Prostate gland (tissue), 2 donors: ENCODE results near the gene CASQ2. TPM values are rescaled to one million over a fixed set of nuclear protein-coding genes. Genes with fewer than 3 reads are reported as not detected.

Experiments used
- DNase-seq: peaks from one replicate; pipeline ENCODE4 v3.0.0-alpha.2; 2019; ENCODE audit warnings: low spot score
- H3K27ac ChIP-seq, 2 donors: fragments of 200-600 bp; sonication (generic); 2 replicates each; pipeline ENCODE4 v1.5.1; 2017 to 2019
- H3K27me3 ChIP-seq: fragments of 200-600 bp; sonication (generic); replicated peaks from 2 replicates; pipeline ENCODE4 v1.5.1; 2019; ENCODE audit not compliant: insufficient read depth
- H3K36me3 ChIP-seq, 2 donors: fragments of 200-600 bp; sonication (generic); 1 replicate in 1 of 2; 2 replicates in 1 of 2; pipeline versions ENCODE4 v1.5.1 to v1.8.1; 2017 to 2019
- H3K4me1 ChIP-seq: fragments of 200-600 bp; sonication (generic); replicated peaks from 2 replicates; pipeline ENCODE4 v1.5.1; 2019
- H3K4me3 ChIP-seq, 2 donors: fragments of 200-600 bp; sonication (generic); 2 replicates each; pipeline ENCODE4 v1.5.1; 2017 to 2019
- H3K9me3 ChIP-seq: fragments of 200-600 bp; sonication (generic); 2 replicates; pipeline ENCODE4 v1.5.1; 2017
- CTCF ChIP-seq, 4 experiments: fragments of 200-600 bp in 2 of 4; fragments of 450-650 bp in 2 of 4; sonication (generic) in 2 of 4; IDR thresholded peaks; 1 replicate in 3 of 4; 2 replicates in 1 of 4; pipeline ENCODE4 v1.5.1; 2016 to 2019; ENCODE audit warnings: antibody characterized with exemption in 4 of 4, mild to moderate bottlenecking in 2 of 4, moderate library complexity in 2 of 4
- POLR2A ChIP-seq: fragments of 450-650 bp; IDR thresholded peaks from one replicate; pipeline ENCODE4 v1.6.1; 2016; ENCODE audit warnings: antibody characterized with exemption, mild to moderate bottlenecking
- POLR2AphosphoS5 ChIP-seq: sonication (generic); formaldehyde crosslinking; IDR thresholded peaks from one replicate; pipeline ENCODE4 v1.6.1; 2017; ENCODE audit warnings: antibody characterized with exemption
- WGBS: methylation state at CpG from one replicate; pipeline ENCODE4 v1.1.5; 2018; 5-methylcytosine and 5-hydroxymethylcytosine counted together
- intact Hi-C: fragments of 100-400 bp; cut with DNase I; formaldehyde crosslinking; loops from one replicate; pipeline ENCODE4 v1.14.2; 2022
- total RNA-seq, 2 donors: library from RNA; depleted of rRNA; stranded (reverse); fragments of >200 nt; gene quantifications; one replicate each; pipeline ENCODE4 v1.1.0, GENCODE V29; 2016

CASQ2 gene
- total RNA-seq, 2 donors from 2014 or later, result 6.4 to 6.6 TPM

DNA sequence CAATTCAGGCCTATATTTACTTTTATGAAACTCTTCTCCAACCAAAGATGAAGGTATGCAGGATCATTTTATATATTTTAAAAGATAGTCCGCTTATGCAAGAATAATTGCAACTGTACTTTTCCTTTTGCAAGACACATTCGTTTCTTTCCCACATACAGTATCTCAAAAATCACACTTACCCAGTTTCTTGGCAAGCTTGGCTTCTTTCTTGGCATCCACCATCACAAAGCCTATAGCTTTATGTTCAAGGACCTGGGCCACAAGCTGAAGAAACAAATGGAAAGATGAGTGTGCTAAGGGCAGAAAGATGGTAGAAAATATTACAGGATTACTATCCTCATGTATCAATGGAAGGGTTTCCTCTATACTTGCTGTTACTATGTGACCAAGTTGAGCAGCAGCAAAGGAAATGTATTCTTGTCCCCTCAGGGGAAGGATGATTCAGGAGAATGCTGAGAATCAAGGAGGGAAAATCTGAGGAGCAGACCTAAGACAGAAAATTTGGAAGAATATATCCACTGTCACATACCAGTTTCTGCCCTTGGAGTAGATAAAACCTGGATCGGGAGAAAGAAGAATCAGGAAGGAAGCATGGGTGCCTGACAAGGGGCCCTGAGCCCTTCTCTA, 23.8 kb downstream of the CASQ2 start:
- no peak overlapping the region for H3K4me3 ChIP-seq
- no peak for DNase-seq
- intact Hi-C loops, result no loop called here
- no peaks in the 10 kb centered on the region for H3K27me3 ChIP-seq
- no peaks in the 10 kb centered on the region for H3K36me3 ChIP-seq
- H3K9me3 ChIP-seq, result no peaks in the 10 kb centered on the region
- 85% methylated on average over 3 of the region's 3 CpGs for WGBS
- no peak overlapping the region for H3K27ac ChIP-seq
- no peak for TF ChIP-seq CTCF (IDR thresholded peaks at IDR 0.05)
- no peak for TF ChIP-seq POLR2A
- no peak for TF ChIP-seq POLR2AphosphoS5
- H3K4me1 ChIP-seq, result no peaks in the 10 kb centered on the region

- Histone ChIP-seq H3K9me3 (no peaks in the 10 kb centered on the region), H3K27ac (no peak overlapping the region), H3K4me1 (no peaks in the 10 kb centered on the region), H3K27me3 (no peaks in the 10 kb centered on the region), H3K36me3 (no peaks in the 10 kb centered on the region), H3K4me3 (no peak overlapping the region)
- TF ChIP-seq POLR2A (no peak), CTCF (IDR thresholded peaks at IDR 0.05) (no peak), POLR2AphosphoS5 (no peak)
- no peak for DNase-seq
- WGBS, result 80% methylated on average over 1 of the region's 1 CpG
- intact Hi-C loops, result no loop called here
Measured at GRCh38 chr1:115740811-115741210, 27.7 kb downstream of the CASQ2 start.

GRCh38 chr1:115732316-115732715, 36.2 kb downstream of the CASQ2 start:
- no peaks in the 10 kb centered on the region for H3K4me1 ChIP-seq
- no peak for TF ChIP-seq CTCF (IDR thresholded peaks at IDR 0.05)
- TF ChIP-seq POLR2A, result no peak
- TF ChIP-seq POLR2AphosphoS5, result no peak
- no peak for DNase-seq
- intact Hi-C loops, result no loop called here
- no peaks in the 10 kb centered on the region for H3K27me3 ChIP-seq
- H3K9me3 ChIP-seq, result no peaks in the 10 kb centered on the region
- no peaks in the 10 kb centered on the region for H3K36me3 ChIP-seq
- 72% methylated on average over 4 of the region's 4 CpGs for WGBS
- H3K27ac ChIP-seq, result no peak overlapping the region
- H3K4me3 ChIP-seq, result no peak overlapping the region

- WGBS, result 63% methylated on average over 4 of the region's 4 CpGs
- no peaks in the 10 kb centered on the region for H3K9me3 ChIP-seq
- TF ChIP-seq CTCF (IDR thresholded peaks at IDR 0.05), result no peak
- TF ChIP-seq POLR2AphosphoS5, result no peak
- no peak for TF ChIP-seq POLR2A
- no peak overlapping the region for H3K27ac ChIP-seq
- H3K27me3 ChIP-seq, result no peaks in the 10 kb centered on the region
- intact Hi-C loops, result no loop called here
- H3K4me1 ChIP-seq, result no peaks in the 10 kb centered on the region
- DNase-seq, result no peak
- no peak overlapping the region for H3K4me3 ChIP-seq
- no peaks in the 10 kb centered on the region for H3K36me3 ChIP-seq
Measured at GRCh38 chr1:115729756-115730155, 38.8 kb downstream of the CASQ2 start.

DNA sequence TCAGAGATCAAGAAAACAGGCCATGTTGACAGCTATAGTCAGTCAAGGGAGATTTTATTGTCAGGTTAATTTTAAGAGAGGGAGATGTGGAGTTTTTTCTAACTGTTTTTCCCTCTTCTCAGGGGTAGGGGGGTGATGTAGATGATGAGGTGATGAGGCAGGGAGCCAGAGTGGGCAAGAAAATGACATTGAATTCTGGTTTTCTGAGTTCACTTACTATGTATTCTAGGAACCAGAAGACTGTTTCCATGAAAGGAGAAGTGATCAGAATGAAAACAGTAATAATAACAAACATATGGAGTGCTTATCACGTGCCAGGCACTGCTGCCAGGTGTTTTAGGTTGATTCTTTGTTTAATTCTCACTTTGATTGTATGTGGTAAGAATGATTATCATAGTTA, 40.2 kb downstream of the CASQ2 start:
- no peak overlapping the region for H3K27ac ChIP-seq
- no peaks in the 10 kb centered on the region for H3K36me3 ChIP-seq
- 88% methylated on average over 1 of the region's 1 CpG for WGBS
- intact Hi-C loops, result no loop called here
- H3K4me3 ChIP-seq, result no peak overlapping the region
- TF ChIP-seq CTCF (IDR thresholded peaks at IDR 0.05), result no peak
- no peak for TF ChIP-seq POLR2AphosphoS5
- TF ChIP-seq POLR2A, result no peak
- no peaks in the 10 kb centered on the region for H3K9me3 ChIP-seq
- DNase-seq, result no peak
- no peaks in the 10 kb centered on the region for H3K27me3 ChIP-seq
- H3K4me1 ChIP-seq, result peaks cover 3% of the 10 kb centered on the region
